HepG2 (cell line): ENCODE measurements around the gene SUSD6.

Experiments
- HIVEP1 ChIP-seq: sonication (generic); formaldehyde crosslinking; IDR thresholded peaks from 2 replicates; pipeline ENCODE4 v1.4.0; 2020; ENCODE audit warnings: mild to moderate bottlenecking, missing genetic modification reagents
- JUN ChIP-seq: sonication (generic); formaldehyde crosslinking; IDR thresholded peaks from 2 replicates; pipeline ENCODE4 v1.4.0; 2020; ENCODE audit warnings: mild to moderate bottlenecking, missing genetic modification reagents
- MYNN ChIP-seq: sonication (generic); formaldehyde crosslinking; IDR thresholded peaks from 2 replicates; pipeline ENCODE4 v1.4.0; 2020; ENCODE audit warnings: mild to moderate bottlenecking, low read depth, missing genetic modification reagents
- PTBP1 ChIP-seq: fragments of 200-400 bp; formaldehyde crosslinking; IDR thresholded peaks from 2 replicates; pipeline ENCODE4 v1.6.1; 2018; ENCODE audit warnings: low read length, low read depth; ENCODE audit not compliant: poor library complexity, severe bottlenecking
- RXRA ChIP-seq: sonication (generic); formaldehyde crosslinking; IDR thresholded peaks from 2 replicates; pipeline ENCODE4 v1.5.1; 2020; ENCODE audit warnings: missing genetic modification reagents
- SIN3A ChIP-seq: IDR thresholded peaks from 2 replicates; pipeline ENCODE4 v1.6.1; 2011; ENCODE audit warnings: low read depth, mild to moderate bottlenecking, control low read depth, low read length, borderline replicate concordance
- ZNF274 ChIP-seq: sonication (generic); formaldehyde crosslinking; IDR thresholded peaks from 2 replicates; pipeline ENCODE4 v1.5.1; 2020; ENCODE audit warnings: mild to moderate bottlenecking, missing genetic modification reagents
- ZNF550 ChIP-seq: sonication (generic); formaldehyde crosslinking; IDR thresholded peaks from 2 replicates; pipeline ENCODE4 v1.4.0; 2020; ENCODE audit warnings: mild to moderate bottlenecking, missing genetic modification reagents, borderline replicate concordance
- TF ChIP-seq, protein P1 (sequence below): sonication (generic); formaldehyde crosslinking; IDR thresholded peaks from 2 replicates; pipeline ENCODE4 v1.8.0; 2022; ENCODE audit warnings: mild to moderate bottlenecking, missing genetic modification reagents; ENCODE audit not compliant: insufficient replicate concordance

- TF ChIP-seq HIVEP1 (CRISPR knock-in tag): no peak
- no peak for TF ChIP-seq MYNN (CRISPR knock-in tag)
- TF ChIP-seq ZNF274 (CRISPR knock-in tag): no peak
- no peak for TF ChIP-seq SIN3A
- TF ChIP-seq JUN: peak; percentile 81; the same call in 1 of the 2 replicates
- TF ChIP-seq, protein P1, sequence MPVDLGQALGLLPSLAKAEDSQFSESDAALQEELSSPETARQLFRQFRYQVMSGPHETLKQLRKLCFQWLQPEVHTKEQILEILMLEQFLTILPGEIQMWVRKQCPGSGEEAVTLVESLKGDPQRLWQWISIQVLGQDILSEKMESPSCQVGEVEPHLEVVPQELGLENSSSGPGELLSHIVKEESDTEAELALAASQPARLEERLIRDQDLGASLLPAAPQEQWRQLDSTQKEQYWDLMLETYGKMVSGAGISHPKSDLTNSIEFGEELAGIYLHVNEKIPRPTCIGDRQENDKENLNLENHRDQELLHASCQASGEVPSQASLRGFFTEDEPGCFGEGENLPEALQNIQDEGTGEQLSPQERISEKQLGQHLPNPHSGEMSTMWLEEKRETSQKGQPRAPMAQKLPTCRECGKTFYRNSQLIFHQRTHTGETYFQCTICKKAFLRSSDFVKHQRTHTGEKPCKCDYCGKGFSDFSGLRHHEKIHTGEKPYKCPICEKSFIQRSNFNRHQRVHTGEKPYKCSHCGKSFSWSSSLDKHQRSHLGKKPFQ (CRISPR knock-in tag): no peak
- no peak for TF ChIP-seq PTBP1
- peak; percentile 82; the same call in 1 of the 2 replicates for TF ChIP-seq RXRA (CRISPR knock-in tag)
- TF ChIP-seq ZNF550 (CRISPR knock-in tag): no peak
These were observed 31.3 kb upstream of the SUSD6 start for GRCh38 chr14:69580009-69580577.
